HG03469 (cell line): Measurements from ENCODE around the gene DNAH8.

ENCODE experiments used
- ATAC-seq: cut with Tn5 transposase; IDR thresholded peaks from one replicate; pipeline ENCODE4 v1.9.1; 2021; ENCODE audit warnings: mild to moderate bottlenecking, moderate library complexity, moderate number of reproducible peaks; ENCODE audit not compliant: unreplicated experiment

The DNAH8 gene

DNA sequence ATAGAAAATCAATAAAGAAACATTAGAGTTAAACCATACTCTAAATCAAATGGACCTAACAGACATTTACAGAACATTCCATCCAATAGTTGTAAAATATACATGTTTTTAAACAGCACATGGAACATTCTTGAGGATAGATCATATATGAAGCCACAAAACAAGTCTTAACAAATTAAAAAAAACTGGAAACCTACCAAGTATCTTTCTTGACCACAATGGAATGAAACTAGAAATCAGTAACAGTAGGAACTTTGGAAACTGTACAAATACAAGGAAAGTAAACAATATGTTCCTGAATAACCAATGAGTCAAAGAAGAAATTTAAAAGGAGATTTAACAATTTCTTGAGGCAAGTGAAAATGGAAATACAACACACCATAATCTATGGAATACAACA lies 242.3 kb downstream of the DNAH8 start:
- ATAC-seq, result no peak

DNA sequence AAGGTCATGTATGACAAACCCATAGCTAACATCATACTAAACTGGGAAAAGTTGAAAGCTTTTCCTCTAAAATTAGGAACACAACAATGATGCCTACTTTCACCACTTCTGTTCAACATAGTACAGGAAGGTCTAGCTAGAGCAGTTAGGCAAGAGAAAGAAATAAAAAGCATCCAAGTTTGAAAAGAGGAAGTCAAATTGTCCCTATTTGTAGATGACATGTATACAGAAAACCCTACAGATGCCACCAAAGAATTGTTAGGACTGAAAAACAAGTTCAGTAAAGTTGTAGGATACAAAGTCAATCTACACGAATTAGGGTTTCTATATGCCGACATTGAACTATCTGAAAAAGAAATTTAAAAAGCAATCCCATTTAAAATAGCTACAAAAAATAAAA lies 244.0 kb downstream of the DNAH8 start:
- ATAC-seq, result no peak

DNA sequence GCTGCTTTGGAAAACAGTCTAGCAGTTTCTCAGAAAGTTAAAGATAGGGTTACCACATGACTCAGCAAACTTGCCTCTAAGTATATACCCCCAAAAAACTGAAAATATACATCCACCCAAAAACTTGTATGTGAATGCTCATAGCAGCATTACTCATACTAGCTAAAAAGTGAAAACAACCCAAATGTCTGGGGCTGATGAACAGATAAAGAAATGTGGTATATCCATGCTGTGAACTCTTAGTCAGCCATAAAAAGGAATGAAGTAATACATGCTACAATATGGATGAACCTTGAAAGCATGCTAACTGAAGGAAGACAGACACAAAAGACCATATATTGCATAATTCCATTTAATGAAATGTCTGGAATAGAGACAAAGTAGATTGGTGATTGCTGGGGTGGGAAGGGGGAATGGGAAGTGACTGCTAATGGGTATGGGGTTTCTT lies 253.6 kb downstream of the DNAH8 start:
- no peak for ATAC-seq

DNA sequence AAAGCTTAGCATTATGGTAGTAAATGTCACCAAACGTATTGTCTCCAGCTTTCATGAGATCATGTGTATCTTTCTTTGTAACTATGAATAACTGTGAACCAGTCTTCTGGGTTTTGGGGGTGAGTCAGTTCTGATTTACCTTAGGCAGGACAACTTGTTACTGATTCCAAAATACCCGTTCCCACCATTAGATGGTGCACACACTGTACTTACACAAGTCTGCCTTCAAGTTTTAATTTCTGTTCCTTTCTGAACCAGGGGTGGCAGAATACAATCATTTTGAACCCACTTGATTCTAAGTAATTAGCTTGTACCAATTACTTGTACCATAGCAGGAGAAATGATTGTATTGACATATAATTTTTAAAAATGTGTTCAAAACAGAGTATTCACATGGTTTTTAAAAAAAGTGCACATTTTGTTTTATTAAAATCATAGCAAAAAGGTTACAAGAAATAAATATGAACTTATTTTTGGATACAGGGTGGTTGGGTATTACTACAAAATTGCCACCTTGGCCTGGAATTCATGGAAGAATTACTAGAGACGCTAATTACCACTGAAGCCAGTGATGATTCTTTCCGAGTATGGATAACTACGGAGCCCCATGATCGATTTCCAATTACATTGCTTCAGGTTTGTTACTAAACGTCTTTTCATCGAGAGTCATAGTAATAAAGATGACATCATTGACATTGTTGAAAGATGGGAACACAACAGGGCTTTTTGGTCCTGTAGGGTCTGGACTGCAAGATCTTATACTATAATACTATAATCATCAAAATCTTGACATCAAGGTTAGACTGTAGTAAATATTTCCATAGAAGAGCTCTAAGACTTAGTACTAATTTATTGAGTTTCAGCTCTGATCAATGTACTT lies 258.3 kb downstream of the DNAH8 start:
- ATAC-seq, result no peak

DNA sequence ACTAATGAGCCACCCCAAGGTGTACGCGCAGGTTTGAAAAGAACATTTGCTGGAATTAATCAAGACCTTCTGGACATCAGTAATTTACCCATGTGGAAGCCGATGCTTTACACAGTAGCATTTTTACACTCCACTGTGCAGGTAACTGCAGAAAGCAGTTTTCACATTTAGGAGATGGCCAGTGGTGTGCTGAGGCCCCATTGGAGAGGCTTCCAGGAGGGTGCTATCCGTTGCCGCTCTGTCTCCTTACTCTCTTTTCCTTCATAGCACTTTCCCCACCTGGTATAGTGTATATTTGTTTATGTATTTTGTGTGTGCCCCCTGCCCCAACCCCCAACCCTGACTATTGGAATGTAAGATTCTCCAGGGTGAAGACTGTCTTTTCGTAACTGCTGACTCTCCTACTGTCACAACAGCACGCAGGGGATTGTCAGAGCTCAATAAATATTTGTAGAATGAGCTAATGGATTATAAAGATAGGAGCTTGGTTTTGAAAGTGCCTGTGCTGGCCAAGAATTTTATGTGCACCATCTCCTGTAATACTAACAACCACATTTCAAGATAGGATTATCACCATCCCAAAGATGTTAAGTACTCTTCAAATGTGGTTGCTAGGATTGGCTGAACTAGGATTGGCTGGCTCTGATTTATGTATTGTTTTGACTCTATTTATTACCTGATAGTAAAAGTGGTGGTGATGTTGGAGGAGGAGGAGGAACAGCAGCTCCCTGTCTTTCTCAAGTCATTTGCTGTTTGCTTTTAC lies 259.5 kb downstream of the DNAH8 start:
- no peak for ATAC-seq

DNA sequence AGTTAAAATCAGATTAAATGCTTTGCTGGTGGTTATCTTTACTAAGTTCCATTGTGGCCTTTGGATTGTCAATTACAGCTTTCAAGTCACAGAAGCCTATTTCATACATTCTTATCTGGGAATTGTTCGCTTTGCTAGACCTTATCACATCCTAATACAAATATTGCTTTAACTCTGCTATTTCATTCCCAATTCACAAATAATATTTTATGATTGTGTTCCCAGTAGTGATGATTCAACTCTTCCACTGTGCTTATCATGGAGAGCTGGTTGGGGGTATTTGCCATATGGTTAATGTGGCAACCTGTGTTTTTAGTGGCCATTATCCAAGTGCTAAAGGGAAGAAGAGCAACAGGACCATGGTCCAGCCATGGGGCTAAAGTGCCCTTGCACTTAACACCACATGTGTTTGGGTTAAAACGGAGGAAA lies 260.5 kb downstream of the DNAH8 start:
- ATAC-seq, result no peak

DNA sequence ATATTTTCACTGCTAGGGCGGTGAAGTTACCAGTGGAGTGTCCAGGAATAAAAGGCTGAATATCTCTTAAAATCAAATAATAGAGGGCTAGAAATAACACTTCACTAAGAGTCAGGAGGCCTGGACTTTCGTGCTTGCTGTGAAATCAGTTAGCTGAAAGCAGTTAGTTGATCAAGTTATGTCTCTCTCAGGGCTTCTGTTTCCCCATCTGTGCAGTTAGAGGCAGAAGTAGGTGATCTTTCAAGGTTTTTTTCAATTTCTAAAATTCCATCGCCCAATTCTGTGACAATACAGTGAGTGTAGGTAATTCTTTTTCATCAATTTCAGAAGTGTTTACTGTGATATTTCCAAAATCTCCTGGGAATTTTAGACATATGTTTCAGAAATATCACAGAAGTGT lies 260.9 kb downstream of the DNAH8 start:
- no peak for ATAC-seq

DNA sequence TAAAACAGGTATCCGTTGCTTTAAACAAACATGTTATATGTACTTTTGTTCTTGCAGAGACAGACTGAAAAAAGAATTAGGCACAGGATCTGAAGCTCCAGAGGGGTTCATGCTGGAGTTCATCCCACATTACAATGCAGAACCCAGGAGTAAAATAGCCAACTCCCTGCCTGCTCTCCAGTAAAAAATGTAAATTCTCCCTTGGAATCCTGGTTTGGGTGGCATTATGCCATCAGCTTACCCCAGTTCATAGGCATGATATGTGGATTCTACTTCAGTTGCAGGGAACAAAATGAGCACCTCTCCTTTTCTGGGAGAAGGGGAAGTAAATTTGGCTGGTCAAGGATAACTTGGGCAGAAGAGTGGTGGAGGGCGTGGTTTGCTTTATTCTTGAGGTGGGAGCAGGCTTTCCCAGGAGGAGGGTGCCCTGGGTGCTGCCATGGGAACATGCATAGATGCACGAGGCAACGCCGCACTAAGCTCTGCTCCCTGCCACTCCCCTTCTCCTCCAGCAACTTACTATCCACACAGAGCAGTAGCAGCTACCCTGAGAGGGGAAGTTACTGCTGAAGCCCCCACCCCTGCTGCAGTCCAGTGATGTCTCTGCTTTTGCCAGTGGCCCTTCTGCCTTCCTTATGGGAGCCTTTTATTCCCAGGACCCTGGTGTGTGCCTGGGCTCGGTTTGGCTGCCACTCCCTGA lies 261.8 kb downstream of the DNAH8 start:
- ATAC-seq, result no peak

DNA sequence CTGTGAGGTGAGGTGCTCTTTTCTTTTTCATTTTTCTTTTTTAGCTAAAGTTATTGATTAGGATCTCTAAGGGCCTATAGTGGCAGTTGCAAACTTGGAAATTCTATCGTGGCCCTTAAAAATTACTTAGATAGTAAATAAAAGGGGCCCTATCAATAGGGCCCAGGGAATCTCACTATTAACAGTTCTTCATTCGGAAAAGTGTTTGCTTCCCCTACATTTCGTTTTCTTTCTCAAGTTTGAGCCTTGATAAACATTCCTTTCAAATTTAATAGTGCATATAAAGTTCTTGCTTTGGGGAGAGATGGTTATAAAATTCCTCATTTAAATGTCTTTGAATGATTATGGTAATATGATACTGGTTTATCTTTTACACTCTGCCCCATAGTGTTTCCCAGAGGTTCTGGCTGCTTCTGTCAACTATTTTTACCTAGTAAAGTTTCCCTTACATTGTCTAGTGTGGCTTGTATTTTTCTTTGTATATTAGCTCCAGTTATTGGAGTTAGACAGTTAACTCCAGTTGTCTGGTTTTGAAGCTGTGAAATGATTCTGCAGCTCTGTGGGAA lies 263.1 kb downstream of the DNAH8 start:
- no peak for ATAC-seq

DNA sequence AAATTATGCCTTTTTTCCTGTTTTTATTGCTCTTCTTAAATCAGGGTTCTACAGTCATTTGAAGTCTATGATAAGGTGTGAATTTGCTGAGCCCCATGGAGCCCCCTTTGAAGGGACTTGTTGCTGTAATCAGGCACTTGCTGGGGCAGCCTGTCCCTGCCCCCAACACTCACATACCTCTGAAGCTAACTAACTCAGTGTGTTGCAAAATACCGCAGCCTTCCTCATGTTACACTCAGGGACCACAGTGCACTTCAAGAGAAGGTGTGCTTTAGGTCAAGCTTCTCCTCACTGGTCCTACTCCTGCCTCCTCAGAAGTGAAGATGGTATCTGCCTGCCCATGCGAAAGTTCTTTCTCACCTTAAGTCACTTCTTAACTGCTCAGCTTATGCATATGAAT lies 267.4 kb downstream of the DNAH8 start:
- no peak for ATAC-seq

DNA sequence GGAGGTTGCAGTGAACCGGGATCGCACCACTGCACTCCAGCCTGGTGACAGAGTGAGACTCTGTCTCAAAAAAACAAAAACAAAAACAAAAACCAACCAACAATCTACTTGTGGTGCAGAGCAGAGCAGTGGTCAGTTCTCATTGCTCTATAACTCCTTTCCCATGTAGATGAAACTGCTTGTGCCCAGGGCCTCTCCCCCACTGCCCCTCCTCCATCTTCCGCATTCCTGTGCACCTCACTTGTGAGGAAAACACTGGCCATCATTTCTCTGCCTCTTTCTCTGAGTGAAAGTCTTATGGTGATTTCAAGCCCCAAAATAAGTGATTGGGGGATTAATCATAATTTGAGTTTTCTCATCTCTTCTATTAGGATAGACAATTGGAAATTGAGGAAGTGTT lies 269.6 kb downstream of the DNAH8 start:
- no peak for ATAC-seq

DNA sequence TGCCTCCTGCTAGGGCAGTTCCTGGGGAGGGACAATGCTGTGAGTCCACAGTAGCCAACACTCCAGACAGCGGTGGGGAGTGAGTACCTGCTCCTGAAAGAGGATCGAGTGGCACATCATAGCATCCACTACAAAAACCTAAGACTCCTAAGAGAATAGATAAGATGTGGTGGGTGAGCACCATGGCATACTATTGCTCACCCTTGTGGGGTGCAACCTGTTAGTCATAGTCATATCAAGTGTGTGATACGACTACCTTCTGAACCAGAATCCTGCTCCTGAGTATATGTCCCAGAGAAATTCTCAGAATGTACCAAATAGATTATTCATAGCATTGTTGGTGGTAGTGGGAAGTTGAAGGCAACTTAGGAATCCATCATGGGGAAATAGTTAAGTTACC lies 270.7 kb downstream of the DNAH8 start:
- ATAC-seq, result no peak

DNA sequence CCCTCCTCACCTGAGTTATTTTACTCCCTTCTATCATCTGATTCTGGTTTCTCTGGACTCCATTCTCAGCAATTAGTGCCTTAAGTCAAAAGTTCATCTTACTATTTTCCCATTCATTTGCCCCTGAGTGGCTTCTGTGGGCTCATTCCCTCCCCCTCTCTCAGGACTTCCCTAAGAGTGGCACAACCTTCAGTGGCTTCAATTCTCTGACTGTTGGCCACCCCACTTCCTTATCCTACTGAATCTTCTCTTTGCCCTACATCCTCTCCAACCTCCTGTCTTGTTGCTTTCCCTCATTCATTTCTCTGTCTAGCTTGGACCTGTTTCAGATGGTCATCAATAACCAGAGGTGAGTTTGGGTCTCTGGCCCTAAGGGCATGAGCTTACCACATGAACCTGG lies 272.4 kb downstream of the DNAH8 start:
- ATAC-seq, result no peak

DNA sequence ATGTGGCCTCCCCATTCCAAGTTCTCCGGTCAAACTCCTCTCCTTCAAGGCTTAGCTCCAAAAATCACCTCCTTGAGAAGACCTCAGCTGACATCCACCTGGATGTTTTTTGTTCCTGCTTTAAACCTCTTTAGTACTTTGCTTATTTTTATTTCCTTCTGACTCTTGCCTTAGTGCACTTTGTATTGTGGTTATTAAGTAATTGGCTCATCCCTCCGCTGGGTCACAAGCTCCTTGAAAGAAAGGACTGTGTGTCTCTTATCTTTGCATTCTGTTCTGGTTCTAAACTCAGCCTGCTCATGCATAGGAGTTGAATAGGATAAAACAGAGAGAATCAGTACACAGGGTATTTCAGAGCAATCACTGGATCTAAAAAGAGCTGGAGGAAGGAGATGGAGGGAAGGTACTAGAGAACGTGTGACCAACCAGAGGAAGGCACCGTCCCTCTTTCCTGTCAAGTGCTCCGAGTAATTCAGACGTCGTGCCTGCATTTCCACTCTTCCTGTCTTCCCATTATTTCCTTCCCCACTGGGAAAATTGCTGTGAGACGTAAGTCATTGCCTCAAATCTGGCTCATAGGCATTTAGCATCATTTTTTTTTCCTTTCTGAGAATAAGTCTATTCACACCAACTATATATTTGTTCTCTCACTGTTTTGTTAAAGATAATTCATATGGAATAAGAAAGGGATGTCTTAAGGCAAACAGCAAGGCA lies 273.8 kb downstream of the DNAH8 start:
- ATAC-seq, result no peak

DNA sequence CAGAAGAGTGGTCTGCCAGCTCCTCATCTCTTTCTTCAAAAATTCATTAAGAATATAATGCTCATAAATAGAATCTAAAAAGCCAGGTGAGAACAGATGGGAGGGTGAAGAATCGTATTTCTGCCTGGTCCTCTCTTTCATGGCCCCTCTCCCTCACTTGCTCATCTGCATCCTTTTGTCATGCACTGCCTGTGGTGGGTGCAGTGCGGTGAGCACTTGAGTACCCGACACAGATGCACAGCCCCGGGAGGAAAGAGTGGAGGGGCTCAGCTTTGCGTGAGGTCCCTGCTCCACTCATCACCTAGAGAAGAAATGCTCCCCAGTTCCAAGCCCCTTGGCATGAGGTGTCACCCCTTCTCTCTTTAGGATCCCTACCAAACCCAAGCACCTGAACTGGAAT lies 275.4 kb downstream of the DNAH8 start:
- no peak for ATAC-seq

DNA sequence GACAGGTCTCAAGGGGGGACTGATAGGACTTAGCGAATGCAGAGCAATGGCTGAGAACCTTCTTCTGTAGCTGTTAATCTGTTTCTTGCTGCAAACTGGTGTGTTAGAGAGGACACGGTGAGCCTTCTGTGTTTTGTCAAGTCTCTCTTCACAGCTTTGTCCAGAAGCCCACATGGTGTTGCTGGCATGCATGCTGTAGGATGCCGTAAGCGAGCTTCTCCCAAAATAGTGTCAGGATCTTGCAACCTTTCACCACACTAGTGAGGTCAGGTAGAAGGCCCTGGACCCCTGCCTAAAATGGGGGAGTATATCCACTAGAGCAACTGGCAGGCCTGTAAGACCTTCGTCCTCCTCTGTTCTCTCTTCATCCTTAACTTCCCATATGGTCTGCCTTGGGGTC lies 281.6 kb downstream of the DNAH8 start:
- no peak for ATAC-seq

DNA sequence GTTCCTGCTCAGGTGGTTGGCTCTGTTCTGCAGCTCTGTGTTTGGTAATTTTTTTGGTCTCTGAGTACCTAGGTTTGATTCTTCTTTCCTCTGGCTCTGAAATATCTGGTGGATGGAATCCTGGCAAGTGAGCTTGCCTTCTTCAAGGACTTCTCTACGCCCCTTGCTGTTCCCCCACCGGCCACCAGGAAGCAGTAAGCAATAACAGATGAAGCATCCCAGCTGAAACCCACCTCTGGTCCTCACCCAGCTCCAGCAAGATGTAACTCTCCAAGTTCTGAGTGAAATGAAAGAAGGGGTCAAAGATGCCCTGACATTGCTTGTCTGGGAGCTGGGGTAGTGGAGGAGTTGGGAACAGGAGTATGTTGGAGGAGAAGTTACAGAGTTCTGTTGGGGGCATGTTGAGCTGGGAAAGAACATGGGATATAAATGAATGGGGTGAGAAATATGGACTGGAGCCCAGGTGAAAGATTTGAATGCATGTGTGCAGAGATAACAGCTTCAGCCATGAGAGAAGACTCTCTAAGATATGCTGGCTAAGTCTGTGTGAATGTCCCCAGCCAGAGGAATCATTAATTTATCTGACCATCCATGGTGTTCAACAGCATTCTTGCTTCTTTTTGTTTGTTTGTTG lies 282.1 kb downstream of the DNAH8 start:
- ATAC-seq, result no peak

DNA sequence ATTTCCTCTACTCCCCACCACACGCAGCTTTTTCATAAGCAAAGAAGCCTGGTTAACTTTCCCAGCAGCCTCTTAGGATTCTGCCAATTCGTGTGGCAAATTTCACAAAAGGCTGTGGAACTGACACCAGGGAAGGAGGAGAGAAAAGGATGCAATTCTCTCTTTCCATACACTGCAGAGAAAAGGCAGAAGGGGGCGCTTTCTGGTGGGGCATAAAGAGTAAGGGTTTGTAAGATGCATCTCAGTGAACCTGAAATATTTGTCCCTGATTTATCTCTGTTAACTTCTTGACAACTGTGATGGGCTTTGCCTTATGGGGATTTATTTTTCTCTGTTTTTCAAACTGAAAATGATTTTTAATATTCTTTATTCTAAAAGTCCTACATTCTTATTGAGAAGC lies 288.0 kb downstream of the DNAH8 start:
- ATAC-seq, result no peak

DNA sequence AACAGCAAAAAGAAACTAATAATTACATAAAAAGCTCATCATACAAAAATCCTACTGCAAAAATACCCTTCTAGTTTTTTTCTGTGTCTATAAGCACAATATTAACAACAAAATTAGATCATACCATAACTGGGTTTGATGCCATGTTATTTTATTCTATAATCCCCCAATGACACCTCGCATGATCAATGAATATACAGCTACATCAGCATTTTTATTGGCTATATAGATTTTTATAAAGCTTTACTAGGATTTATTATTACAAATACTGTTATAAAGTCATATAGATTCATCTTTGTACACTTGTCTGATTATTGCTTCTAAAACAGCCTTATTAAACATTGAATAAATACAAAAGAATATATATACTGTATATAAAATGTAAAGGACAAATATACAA lies 288.4 kb downstream of the DNAH8 start:
- ATAC-seq, result no peak

DNA sequence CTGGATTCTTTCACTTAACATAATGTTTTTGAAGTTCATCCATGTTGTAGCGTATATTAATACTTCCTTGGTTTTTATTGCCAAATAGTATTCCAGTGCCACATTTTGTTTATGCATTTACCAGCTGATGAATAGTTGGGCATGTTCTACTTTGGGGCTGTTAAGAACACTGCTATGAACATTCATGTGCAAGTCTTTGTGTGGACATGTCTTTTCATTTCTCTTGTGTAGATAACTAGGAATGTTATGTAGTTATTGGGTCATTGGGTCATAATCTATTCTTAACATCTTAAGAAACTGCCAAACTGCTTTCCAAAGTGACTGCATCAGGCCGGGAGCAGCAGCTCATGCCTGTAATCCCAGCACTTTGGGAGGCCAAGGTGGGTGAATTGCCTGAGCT lies 289.7 kb downstream of the DNAH8 start:
- ATAC-seq, result no peak
